ENCODE results near the gene C1orf174. TPM values are rescaled to one million over a fixed set of nuclear protein-coding genes. Genes with fewer than 3 reads are reported as not detected.

The C1orf174 gene
- polyA plus RNA-seq, 1 donor from 2014 or later: 28.2 TPM

GRCh38 chr1:3868464-3869006 lies 31.5 kb downstream of the C1orf174 start:
- H3K27me3 ChIP-seq (ENCODE audit: insufficient read depth, low read depth, low read length): no peaks in the 10 kb centered on the region
- H3K36me3 ChIP-seq (ENCODE audit: insufficient read depth, low read length): no peaks in the 10 kb centered on the region
- no peaks in the 10 kb centered on the region for H4K20me1 ChIP-seq (ENCODE audit: insufficient read depth)
- H3K9me2 ChIP-seq (ENCODE audit: insufficient read depth, low read length): no peaks in the 10 kb centered on the region
- H3K79me2 ChIP-seq (replicated peaks; ENCODE audit: insufficient read depth, low read length): no peaks in the 10 kb centered on the region
- no peaks in the 10 kb centered on the region for H3K9me3 ChIP-seq (ENCODE audit: low read length)
- H3K27ac ChIP-seq (ENCODE audit: low read length): no peak overlapping the region
- H3F3A ChIP-seq (ENCODE audit: insufficient read depth, low read length, poor library complexity, severe bottlenecking): no peaks in the 10 kb centered on the region
- H3K4me3 ChIP-seq (ENCODE audit: low read length): no peak overlapping the region
- no peak overlapping the region for H2AFZ ChIP-seq (ENCODE audit: low read depth, low read length)
- no peak overlapping the region for H3K4me2 ChIP-seq (ENCODE audit: low read length)
- H3K9ac ChIP-seq (ENCODE audit: low read length): no peak overlapping the region
- TF ChIP-seq REST (IDR thresholded peaks at IDR 0.05; ENCODE audit: borderline replicate concordance) (no peak), POLR2AphosphoS5 (IDR thresholded peaks at IDR 0.05) (no peak), EZH2 (IDR thresholded peaks at IDR 0.05; ENCODE audit: borderline replicate concordance, insufficient read depth, low read length, poor library complexity, severe bottlenecking) (no peak), TAF1 (IDR thresholded peaks at IDR 0.05; ENCODE audit: low read depth) (no peak)

- Histone ChIP-seq H3K27me3 (ENCODE audit: insufficient read depth, low read depth, low read length) (no peaks in the 10 kb centered on the region), H2AFZ (ENCODE audit: low read depth, low read length) (no peak overlapping the region), H3F3A (ENCODE audit: insufficient read depth, low read length, poor library complexity, severe bottlenecking) (no peaks in the 10 kb centered on the region), H3K36me3 (ENCODE audit: insufficient read depth, low read length) (no peaks in the 10 kb centered on the region), H3K27ac (ENCODE audit: low read length) (no peak overlapping the region), H3K9me2 (ENCODE audit: insufficient read depth, low read length) (no peaks in the 10 kb centered on the region), H4K20me1 (ENCODE audit: insufficient read depth) (no peaks in the 10 kb centered on the region), H3K4me2 (ENCODE audit: low read length) (no peak overlapping the region), H3K79me2 (replicated peaks; ENCODE audit: insufficient read depth, low read length) (no peaks in the 10 kb centered on the region), H3K9ac (ENCODE audit: low read length) (no peak overlapping the region), H3K9me3 (ENCODE audit: low read length) (no peaks in the 10 kb centered on the region), H3K4me3 (ENCODE audit: low read length) (no peak overlapping the region)
- TF ChIP-seq REST (IDR thresholded peaks at IDR 0.05; ENCODE audit: borderline replicate concordance) (no peak), MXI1 (conservative IDR thresholded peaks at IDR 0.05; ENCODE audit: poor library complexity, severe bottlenecking) (no peak), EP300 (conservative IDR thresholded peaks at IDR 0.05; ENCODE audit: poor library complexity, severe bottlenecking) (no peak), SMC3 (conservative IDR thresholded peaks at IDR 0.05; ENCODE audit: poor library complexity) (no peak), CTCF (IDR thresholded peaks at IDR 0.05; ENCODE audit: poor library complexity, severe bottlenecking) (no peak)
Observed at GRCh38 chr1:3865606-3866160, 34.4 kb downstream of the C1orf174 start.

Measured in neural cell (in vitro differentiated cells).